ENCODE measurements around the gene APC2. TPM values are rescaled to one million over a fixed set of nuclear protein-coding genes. Genes with fewer than 3 reads are reported as not detected.

APC2 gene
- polyA plus RNA-seq, 1 donor from 2014 or later = 50.5 TPM

- H4K20me1 ChIP-seq (ENCODE audit: insufficient read depth) = peaks cover 61% of the 10 kb centered on the region
- peaks cover 5% of the 10 kb centered on the region for H3K79me2 ChIP-seq (replicated peaks; ENCODE audit: insufficient read depth, low read length)
- no peaks in the 10 kb centered on the region for H3K27me3 ChIP-seq (ENCODE audit: insufficient read depth, low read depth, low read length)
- H3K36me3 ChIP-seq (ENCODE audit: insufficient read depth, low read length) = no peaks in the 10 kb centered on the region
- peak overlapping the region; percentile 50 for H3K9ac ChIP-seq (ENCODE audit: low read length)
- H3K27ac ChIP-seq (ENCODE audit: low read length) = no peak overlapping the region
- H3K4me2 ChIP-seq (ENCODE audit: low read length) = no peak overlapping the region
- TF ChIP-seq TAF1 (IDR thresholded peaks at IDR 0.05; ENCODE audit: low read depth) = no peak
- no peak for TF ChIP-seq POLR2AphosphoS5 (IDR thresholded peaks at IDR 0.05)
- TF ChIP-seq EZH2 (IDR thresholded peaks at IDR 0.05; ENCODE audit: borderline replicate concordance, insufficient read depth, low read length, poor library complexity, severe bottlenecking) = no peak
- no peak for TF ChIP-seq SMC3 (conservative IDR thresholded peaks at IDR 0.05; ENCODE audit: poor library complexity)
- TF ChIP-seq MXI1 (conservative IDR thresholded peaks at IDR 0.05; ENCODE audit: poor library complexity, severe bottlenecking) = no peak
- TF ChIP-seq, protein P1, sequence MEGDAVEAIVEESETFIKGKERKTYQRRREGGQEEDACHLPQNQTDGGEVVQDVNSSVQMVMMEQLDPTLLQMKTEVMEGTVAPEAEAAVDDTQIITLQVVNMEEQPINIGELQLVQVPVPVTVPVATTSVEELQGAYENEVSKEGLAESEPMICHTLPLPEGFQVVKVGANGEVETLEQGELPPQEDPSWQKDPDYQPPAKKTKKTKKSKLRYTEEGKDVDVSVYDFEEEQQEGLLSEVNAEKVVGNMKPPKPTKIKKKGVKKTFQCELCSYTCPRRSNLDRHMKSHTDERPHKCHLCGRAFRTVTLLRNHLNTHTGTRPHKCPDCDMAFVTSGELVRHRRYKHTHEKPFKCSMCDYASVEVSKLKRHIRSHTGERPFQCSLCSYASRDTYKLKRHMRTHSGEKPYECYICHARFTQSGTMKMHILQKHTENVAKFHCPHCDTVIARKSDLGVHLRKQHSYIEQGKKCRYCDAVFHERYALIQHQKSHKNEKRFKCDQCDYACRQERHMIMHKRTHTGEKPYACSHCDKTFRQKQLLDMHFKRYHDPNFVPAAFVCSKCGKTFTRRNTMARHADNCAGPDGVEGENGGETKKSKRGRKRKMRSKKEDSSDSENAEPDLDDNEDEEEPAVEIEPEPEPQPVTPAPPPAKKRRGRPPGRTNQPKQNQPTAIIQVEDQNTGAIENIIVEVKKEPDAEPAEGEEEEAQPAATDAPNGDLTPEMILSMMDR (IDR thresholded peaks at IDR 0.05; ENCODE audit: poor library complexity, severe bottlenecking) = no peak
- TF ChIP-seq RAD21 (conservative IDR thresholded peaks at IDR 0.05) = no peak
- TF ChIP-seq, protein P2, sequence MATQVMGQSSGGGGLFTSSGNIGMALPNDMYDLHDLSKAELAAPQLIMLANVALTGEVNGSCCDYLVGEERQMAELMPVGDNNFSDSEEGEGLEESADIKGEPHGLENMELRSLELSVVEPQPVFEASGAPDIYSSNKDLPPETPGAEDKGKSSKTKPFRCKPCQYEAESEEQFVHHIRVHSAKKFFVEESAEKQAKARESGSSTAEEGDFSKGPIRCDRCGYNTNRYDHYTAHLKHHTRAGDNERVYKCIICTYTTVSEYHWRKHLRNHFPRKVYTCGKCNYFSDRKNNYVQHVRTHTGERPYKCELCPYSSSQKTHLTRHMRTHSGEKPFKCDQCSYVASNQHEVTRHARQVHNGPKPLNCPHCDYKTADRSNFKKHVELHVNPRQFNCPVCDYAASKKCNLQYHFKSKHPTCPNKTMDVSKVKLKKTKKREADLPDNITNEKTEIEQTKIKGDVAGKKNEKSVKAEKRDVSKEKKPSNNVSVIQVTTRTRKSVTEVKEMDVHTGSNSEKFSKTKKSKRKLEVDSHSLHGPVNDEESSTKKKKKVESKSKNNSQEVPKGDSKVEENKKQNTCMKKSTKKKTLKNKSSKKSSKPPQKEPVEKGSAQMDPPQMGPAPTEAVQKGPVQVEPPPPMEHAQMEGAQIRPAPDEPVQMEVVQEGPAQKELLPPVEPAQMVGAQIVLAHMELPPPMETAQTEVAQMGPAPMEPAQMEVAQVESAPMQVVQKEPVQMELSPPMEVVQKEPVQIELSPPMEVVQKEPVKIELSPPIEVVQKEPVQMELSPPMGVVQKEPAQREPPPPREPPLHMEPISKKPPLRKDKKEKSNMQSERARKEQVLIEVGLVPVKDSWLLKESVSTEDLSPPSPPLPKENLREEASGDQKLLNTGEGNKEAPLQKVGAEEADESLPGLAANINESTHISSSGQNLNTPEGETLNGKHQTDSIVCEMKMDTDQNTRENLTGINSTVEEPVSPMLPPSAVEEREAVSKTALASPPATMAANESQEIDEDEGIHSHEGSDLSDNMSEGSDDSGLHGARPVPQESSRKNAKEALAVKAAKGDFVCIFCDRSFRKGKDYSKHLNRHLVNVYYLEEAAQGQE (IDR thresholded peaks at IDR 0.05; ENCODE audit: borderline replicate concordance) = no peak
- TF ChIP-seq EP300 (conservative IDR thresholded peaks at IDR 0.05; ENCODE audit: poor library complexity, severe bottlenecking) = no peak
- no peaks in the 10 kb centered on the region for H3F3A ChIP-seq (ENCODE audit: insufficient read depth, low read length, poor library complexity, severe bottlenecking)
- H2AFZ ChIP-seq (ENCODE audit: low read depth, low read length) = no peak overlapping the region
- no peaks in the 10 kb centered on the region for H3K9me3 ChIP-seq (ENCODE audit: low read length)
- H3K9me2 ChIP-seq (ENCODE audit: insufficient read depth, low read length) = no peaks in the 10 kb centered on the region
- H3K4me3 ChIP-seq (ENCODE audit: low read length) = no peak overlapping the region
These were observed 19.5 kb downstream of the APC2 start for GRCh38 chr19:1469255-1470054.

DNA sequence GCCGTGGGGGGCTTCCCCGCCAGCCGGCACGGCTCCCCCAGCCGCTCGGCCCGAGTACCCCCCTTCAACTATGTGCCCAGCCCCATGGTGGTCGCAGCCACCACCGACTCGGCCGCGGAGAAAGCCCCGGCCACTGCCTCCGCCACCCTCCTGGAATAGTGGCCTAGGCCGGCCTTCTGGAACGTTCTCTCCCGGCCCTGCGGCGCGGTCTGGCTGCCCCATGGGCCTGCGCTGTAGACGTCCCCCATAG is 20.1 kb downstream of the APC2 start:
- Histone ChIP-seq H3K9ac (ENCODE audit: low read length) (peak overlapping the region; percentile 50), H3K9me2 (ENCODE audit: insufficient read depth, low read length) (no peaks in the 10 kb centered on the region), H3K27ac (ENCODE audit: low read length) (no peak overlapping the region), H3K4me2 (ENCODE audit: low read length) (no peak overlapping the region), H3F3A (ENCODE audit: insufficient read depth, low read length, poor library complexity, severe bottlenecking) (no peaks in the 10 kb centered on the region), H3K36me3 (ENCODE audit: insufficient read depth, low read length) (no peaks in the 10 kb centered on the region), H2AFZ (ENCODE audit: low read depth, low read length) (no peak overlapping the region), H3K79me2 (replicated peaks; ENCODE audit: insufficient read depth, low read length) (peaks cover 5% of the 10 kb centered on the region), H3K27me3 (ENCODE audit: insufficient read depth, low read depth, low read length) (no peaks in the 10 kb centered on the region), H4K20me1 (ENCODE audit: insufficient read depth) (peaks cover 60% of the 10 kb centered on the region), H3K9me3 (ENCODE audit: low read length) (no peaks in the 10 kb centered on the region), H3K4me3 (ENCODE audit: low read length) (peak overlapping the region; percentile 53)
- TF ChIP-seq EZH2 (IDR thresholded peaks at IDR 0.05; ENCODE audit: borderline replicate concordance, insufficient read depth, low read length, poor library complexity, severe bottlenecking) (no peak), RAD21 (conservative IDR thresholded peaks at IDR 0.05) (no peak), TAF1 (IDR thresholded peaks at IDR 0.05; ENCODE audit: low read depth) (no peak), EP300 (conservative IDR thresholded peaks at IDR 0.05; ENCODE audit: poor library complexity, severe bottlenecking) (no peak), SMC3 (conservative IDR thresholded peaks at IDR 0.05; ENCODE audit: poor library complexity) (no peak), POLR2AphosphoS5 (IDR thresholded peaks at IDR 0.05) (no peak), MXI1 (conservative IDR thresholded peaks at IDR 0.05; ENCODE audit: poor library complexity, severe bottlenecking) (no peak)
- TF ChIP-seq, protein P2 (IDR thresholded peaks at IDR 0.05; ENCODE audit: borderline replicate concordance) = no peak
- TF ChIP-seq, protein P1 (IDR thresholded peaks at IDR 0.05; ENCODE audit: poor library complexity, severe bottlenecking) = no peak

Data from neural cell (in vitro differentiated cells).